PC-3 (cell line): ENCODE measurements around the gene MGMT.

Experiments used
- EZH2 ChIP-seq: fragments of 300-600 bp; sonication (generic); IDR thresholded peaks from one replicate; pipeline ENCODE4 v1.6.1; 2017; ENCODE audit warnings: antibody characterized with exemption, mild to moderate bottlenecking, low read length; ENCODE audit not compliant: unreplicated experiment
- TF ChIP-seq, protein P1 (sequence below): fragments of 300-600 bp; sonication (generic); conservative IDR thresholded peaks from 2 replicates; pipeline ENCODE4 v1.5.1; 2017; ENCODE audit warnings: antibody characterized with exemption, low read depth, mild to moderate bottlenecking, low read length

DNA sequence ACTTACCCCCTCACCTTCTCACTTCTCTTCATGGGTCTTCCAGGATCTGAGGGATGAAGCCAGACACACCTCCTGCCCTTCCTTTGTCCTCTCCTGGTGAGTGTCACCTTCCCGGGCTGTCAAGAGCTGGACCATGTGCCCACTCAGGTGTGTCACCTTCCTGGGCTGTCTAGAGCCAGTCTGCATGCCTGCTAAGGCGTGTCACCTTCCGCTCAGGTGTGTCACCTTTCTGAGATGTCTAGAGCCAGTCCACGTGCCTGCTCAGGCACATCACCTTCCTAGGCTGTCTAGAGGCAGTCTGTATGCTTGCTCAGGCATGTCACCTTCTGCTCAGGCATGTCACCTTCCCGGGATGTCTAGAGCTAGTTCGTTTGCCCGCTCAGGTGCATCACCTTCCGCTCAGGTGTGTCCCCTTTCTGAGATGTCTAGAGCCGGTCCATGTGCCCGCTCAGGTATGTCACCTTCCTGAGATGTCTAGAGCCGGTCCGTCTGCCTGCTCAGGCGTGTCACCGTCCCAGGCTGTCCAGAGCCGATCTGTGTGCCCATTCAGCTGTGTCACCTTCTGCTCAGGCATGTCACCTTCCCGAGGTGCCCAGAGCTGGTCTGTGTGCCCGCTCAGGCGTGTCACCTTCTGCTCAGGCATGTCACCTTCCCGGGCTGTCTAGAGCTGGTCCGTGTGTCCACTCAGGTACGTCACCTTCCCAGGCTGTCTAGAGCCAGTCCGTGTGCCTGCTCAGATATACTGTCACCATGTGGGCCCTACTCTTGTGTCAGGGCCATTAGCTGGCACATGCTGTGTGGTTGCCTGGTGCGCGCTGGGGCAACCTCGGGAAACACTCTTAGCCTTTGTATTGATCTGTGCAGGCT is 251.7 kb downstream of the MGMT start:
- TF ChIP-seq, protein P1, sequence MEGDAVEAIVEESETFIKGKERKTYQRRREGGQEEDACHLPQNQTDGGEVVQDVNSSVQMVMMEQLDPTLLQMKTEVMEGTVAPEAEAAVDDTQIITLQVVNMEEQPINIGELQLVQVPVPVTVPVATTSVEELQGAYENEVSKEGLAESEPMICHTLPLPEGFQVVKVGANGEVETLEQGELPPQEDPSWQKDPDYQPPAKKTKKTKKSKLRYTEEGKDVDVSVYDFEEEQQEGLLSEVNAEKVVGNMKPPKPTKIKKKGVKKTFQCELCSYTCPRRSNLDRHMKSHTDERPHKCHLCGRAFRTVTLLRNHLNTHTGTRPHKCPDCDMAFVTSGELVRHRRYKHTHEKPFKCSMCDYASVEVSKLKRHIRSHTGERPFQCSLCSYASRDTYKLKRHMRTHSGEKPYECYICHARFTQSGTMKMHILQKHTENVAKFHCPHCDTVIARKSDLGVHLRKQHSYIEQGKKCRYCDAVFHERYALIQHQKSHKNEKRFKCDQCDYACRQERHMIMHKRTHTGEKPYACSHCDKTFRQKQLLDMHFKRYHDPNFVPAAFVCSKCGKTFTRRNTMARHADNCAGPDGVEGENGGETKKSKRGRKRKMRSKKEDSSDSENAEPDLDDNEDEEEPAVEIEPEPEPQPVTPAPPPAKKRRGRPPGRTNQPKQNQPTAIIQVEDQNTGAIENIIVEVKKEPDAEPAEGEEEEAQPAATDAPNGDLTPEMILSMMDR, result no peak
- TF ChIP-seq EZH2, result no peak
